Activated CD4-positive, alpha-beta memory T cell treated with anti-CD3 and anti-CD28 coated beads, Interleukin-2, amount 10 ng/mL, durations not matched to agents 7 days and 5 days (primary cell): Measurements from ENCODE around the gene RSF1. TPM values are rescaled to one million over a fixed set of nuclear protein-coding genes. Genes with fewer than 3 reads are reported as not detected.
"Not testable (repeated sequence)": the region's sequence is repeated elsewhere in the genome, so short reads cannot be mapped to it uniquely, and the experiment has no call there.

Experiments
- CTCF ChIA-PET: fragments of 350-600 bp; sonication (Branson Sonifier 250); formaldehyde crosslinking; loops from one replicate; lab custom pipeline; 2021; ENCODE audit warnings: antibody characterized with exemption, inconsistent platforms; lab: Charles Lee
- POLR2A ChIA-PET: fragments of 350-600 bp; sonication (Branson Sonifier 250); formaldehyde crosslinking; loops from one replicate; lab custom pipeline; 2021; ENCODE audit warnings: antibody characterized with exemption; lab: Charles Lee
- DNase-seq: peaks from one replicate; pipeline ENCODE4 v3.0.0-alpha.2; 2020
- H3K27ac Mint-ChIP-seq: one replicate; pipeline ENCODE4 v1.8.0; 2021; ENCODE audit warnings: mild to moderate bottlenecking, mixed read lengths
- H3K27me3 Mint-ChIP-seq: one replicate; pipeline ENCODE4 v1.8.0; 2021; ENCODE audit warnings: mixed read lengths
- H3K36me3 Mint-ChIP-seq: one replicate; pipeline ENCODE4 v1.8.0; 2021; ENCODE audit warnings: low read depth, mixed read lengths
- H3K4me1 Mint-ChIP-seq: one replicate; pipeline ENCODE4 v1.8.0; 2021; ENCODE audit warnings: mixed read lengths
- H3K4me3 Mint-ChIP-seq: one replicate; pipeline ENCODE4 v1.8.0; 2021; ENCODE audit warnings: mild to moderate bottlenecking, mixed read lengths
- H3K9me3 Mint-ChIP-seq: one replicate; pipeline ENCODE4 v1.8.0; 2021; ENCODE audit warnings: mixed read lengths
- total RNA-seq, 2 experiments: library from RNA; stranded (reverse); gene quantifications; one replicate each; pipeline ENCODE4 v1.2.3, GENCODE V29; 2021

The RSF1 gene
- total RNA-seq = 10 to 100 TPM; 58.6 to 62.5 TPM

GRCh38 chr11:77820565-77821348, at the start of gene RSF1, which contains the start of gene AAMDC:
Gene RSF1, minus strand, starts transcription at chr11:77820722. Its CDS starts 8 bp downstream, at chr11:77820714.
Gene AAMDC, plus strand, starts transcription at chr11:77821144. Its CDS starts 21,353 bp downstream, at chr11:77842497.
- Mint-ChIP-seq H3K27me3 (no peaks in the 10 kb centered on the region), H3K36me3 (peaks cover 20% of the 10 kb centered on the region), H3K9me3 (peaks cover 3% of the 10 kb centered on the region), H3K4me1 (peaks cover 33% of the 10 kb centered on the region), H3K4me3 (peak within 1 kb of the TSS; percentile 97), H3K27ac (peak within 1 kb of the TSS; percentile 94)
- peak; percentile 97 for DNase-seq
- ChIA-PET POLR2A (interaction anchor here (0.8 to 4.0 kb wide), 9 partner anchors 20 to 756 kb away, joined by 3 to 31 read pairs (median 3); partner anchors contain the start of genes CLNS1A, INTS4, KCTD21 and USP35), CTCF (interaction anchor here (4.0 kb wide), 1 partner anchor 174 kb away, joined by 14 read pairs; the partner anchor contains the start of gene INTS4)

DNA sequence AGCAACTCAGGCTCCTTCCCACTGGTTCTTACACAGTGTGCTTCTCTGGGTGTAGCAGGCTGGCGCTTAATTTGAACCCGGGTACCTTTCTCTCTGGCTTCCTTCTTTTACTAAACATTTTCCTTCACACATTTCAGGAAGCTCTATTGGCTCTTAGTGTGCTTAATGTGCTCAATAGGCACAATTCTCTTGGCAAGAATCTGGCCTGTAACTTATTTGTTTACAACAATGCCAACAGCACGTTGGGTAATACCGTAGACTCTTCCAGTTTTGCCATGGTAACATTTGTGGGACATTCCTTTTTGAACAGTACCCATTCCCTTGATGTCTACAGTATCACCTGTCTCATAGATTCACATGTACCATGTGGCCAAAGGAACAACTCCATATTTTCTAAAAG, 48.2 kb upstream of the RSF1 start:
- peaks cover 18% of the 10 kb centered on the region for H3K36me3 Mint-ChIP-seq
- no peak for DNase-seq
- CTCF ChIA-PET = no interaction called here
- no peaks in the 10 kb centered on the region for H3K9me3 Mint-ChIP-seq
- H3K27ac Mint-ChIP-seq = no peak overlapping the region
- POLR2A ChIA-PET = no interaction called here
- no peaks in the 10 kb centered on the region for H3K27me3 Mint-ChIP-seq
- H3K4me1 Mint-ChIP-seq = no peaks in the 10 kb centered on the region
- no peak overlapping the region for H3K4me3 Mint-ChIP-seq

DNA sequence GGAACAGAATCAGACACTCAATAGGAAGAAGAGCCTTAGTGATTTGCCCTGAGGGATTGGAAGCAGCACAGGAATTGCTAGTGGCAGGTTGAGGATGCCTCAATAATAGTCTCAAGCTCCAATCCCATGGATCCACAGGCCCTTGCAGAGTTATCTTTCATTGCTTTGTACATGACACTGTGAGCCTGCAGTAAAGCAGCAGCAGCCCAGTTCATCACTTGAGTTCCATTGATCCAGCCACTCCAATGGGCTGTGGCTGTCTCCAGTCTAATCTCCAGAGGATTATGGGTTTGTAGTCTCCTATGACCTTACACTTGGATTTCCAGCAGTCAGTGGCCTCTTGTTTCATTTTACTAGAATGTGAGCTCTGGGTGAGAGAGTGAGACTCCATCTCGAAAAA, 45.8 kb upstream of the RSF1 start:
- CTCF ChIA-PET = interaction anchor here (0.8 kb wide), 1 partner anchor 10 kb away, joined by 4 read pairs; no protein-coding TSS in a partner anchor
- no peaks in the 10 kb centered on the region for H3K4me1 Mint-ChIP-seq
- no peak overlapping the region for H3K27ac Mint-ChIP-seq
- POLR2A ChIA-PET = interaction anchor here (0.7 kb wide), 1 partner anchor 211 kb away, joined by 5 read pairs; no protein-coding TSS in a partner anchor
- no peak for DNase-seq
- peaks cover 15% of the 10 kb centered on the region for H3K36me3 Mint-ChIP-seq
- H3K4me3 Mint-ChIP-seq = no peak overlapping the region
- H3K9me3 Mint-ChIP-seq = no peaks in the 10 kb centered on the region
- H3K27me3 Mint-ChIP-seq = no peaks in the 10 kb centered on the region

GRCh38 chr11:77865805-77866204, 45.3 kb upstream of the RSF1 start:
- Mint-ChIP-seq H3K36me3 (peaks cover 13% of the 10 kb centered on the region), H3K27me3 (no peaks in the 10 kb centered on the region), H3K27ac (no peak overlapping the region), H3K4me1 (no peaks in the 10 kb centered on the region), H3K9me3 (no peaks in the 10 kb centered on the region), H3K4me3 (no peak overlapping the region)
- no peak for DNase-seq
- CTCF ChIA-PET = interaction anchor here (0.8 kb wide), 1 partner anchor 11 kb away, joined by 4 read pairs; no protein-coding TSS in a partner anchor
- POLR2A ChIA-PET = no interaction called here

- peaks cover 12% of the 10 kb centered on the region for H3K36me3 Mint-ChIP-seq
- H3K27ac Mint-ChIP-seq, POLR2A ChIA-PET, H3K27me3 Mint-ChIP-seq, DNase-seq, H3K4me1 Mint-ChIP-seq, H3K9me3 Mint-ChIP-seq, H3K4me3 Mint-ChIP-seq, CTCF ChIA-PET: not testable (repeated sequence)
Observed at GRCh38 chr11:77861444-77861843, 40.9 kb upstream of the RSF1 start.

DNA sequence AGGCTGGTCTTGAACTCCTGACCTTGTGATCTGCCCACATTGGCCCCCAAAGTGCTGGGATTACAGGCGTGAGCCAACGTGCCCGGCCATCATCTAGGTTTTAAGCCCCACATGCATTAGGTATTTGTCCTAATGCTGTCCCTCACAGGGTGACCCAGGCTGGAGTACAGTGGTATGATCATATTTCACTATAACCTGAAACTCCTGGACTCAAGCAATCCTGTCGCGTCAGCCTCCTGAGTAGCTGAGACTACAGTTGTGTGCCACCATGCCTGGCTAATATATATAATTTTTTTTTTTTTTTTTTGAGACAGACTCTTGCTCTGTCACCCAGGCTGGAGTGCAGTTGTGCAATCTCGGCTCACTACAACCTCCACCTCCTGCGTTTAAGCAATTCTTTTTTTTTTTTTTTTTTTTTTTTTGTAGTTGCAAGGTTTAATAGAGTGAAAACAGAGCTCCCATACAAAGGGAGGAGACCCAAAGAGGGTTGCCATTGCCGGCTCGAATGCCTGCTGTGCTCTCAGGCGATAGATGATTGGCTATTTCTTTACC, 37.5 kb upstream of the RSF1 start:
- H3K4me1 Mint-ChIP-seq, POLR2A ChIA-PET, CTCF ChIA-PET, H3K27ac Mint-ChIP-seq, DNase-seq, H3K4me3 Mint-ChIP-seq, H3K27me3 Mint-ChIP-seq: not testable (repeated sequence)
- Mint-ChIP-seq H3K9me3 (peaks cover 17% of the 10 kb centered on the region), H3K36me3 (peaks cover 35% of the 10 kb centered on the region)

DNA sequence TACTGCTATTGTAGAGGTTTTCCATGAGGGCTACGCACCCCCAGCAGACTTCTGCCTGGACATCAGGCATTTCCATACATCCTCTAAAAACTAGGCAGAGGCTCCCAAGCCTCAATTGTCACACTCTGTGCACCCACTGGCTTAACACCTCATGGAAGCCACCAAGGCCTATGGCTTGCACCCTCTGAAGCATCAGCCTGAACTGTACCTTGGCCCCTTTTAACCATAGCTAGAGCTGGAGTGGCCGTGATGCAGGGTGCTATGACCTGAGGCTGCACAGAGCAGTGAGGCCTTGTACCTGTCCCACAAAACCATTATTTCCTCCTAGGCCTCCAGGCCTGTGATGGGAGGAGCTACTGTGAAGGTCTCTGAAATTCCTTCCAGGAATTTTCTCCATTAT, 34.3 kb upstream of the RSF1 start:
- peaks cover 41% of the 10 kb centered on the region for H3K36me3 Mint-ChIP-seq
- no peak for DNase-seq
- POLR2A ChIA-PET = no interaction called here
- CTCF ChIA-PET = no interaction called here
- H3K9me3 Mint-ChIP-seq = peaks cover 17% of the 10 kb centered on the region
- H3K4me3 Mint-ChIP-seq = no peak overlapping the region
- no peak overlapping the region for H3K27ac Mint-ChIP-seq
- no peaks in the 10 kb centered on the region for H3K27me3 Mint-ChIP-seq
- H3K4me1 Mint-ChIP-seq = no peaks in the 10 kb centered on the region

- no peak for DNase-seq
- peaks cover 15% of the 10 kb centered on the region for H3K9me3 Mint-ChIP-seq
- H3K4me3 Mint-ChIP-seq = no peak overlapping the region
- H3K4me1 Mint-ChIP-seq = no peaks in the 10 kb centered on the region
- ChIA-PET CTCF (no interaction called here), POLR2A (no interaction called here)
- peaks cover 48% of the 10 kb centered on the region for H3K36me3 Mint-ChIP-seq
- no peaks in the 10 kb centered on the region for H3K27me3 Mint-ChIP-seq
- no peak overlapping the region for H3K27ac Mint-ChIP-seq
Observed at GRCh38 chr11:77851503-77851902, 31.0 kb upstream of the RSF1 start.

- H3K9me3 Mint-ChIP-seq, H3K4me3 Mint-ChIP-seq, H3K27me3 Mint-ChIP-seq, CTCF ChIA-PET, DNase-seq, H3K4me1 Mint-ChIP-seq, H3K27ac Mint-ChIP-seq, POLR2A ChIA-PET: not testable (repeated sequence)
- peaks cover 37% of the 10 kb centered on the region for H3K36me3 Mint-ChIP-seq
Observed at GRCh38 chr11:77843700-77844099, 23.2 kb upstream of the RSF1 start.

DNA sequence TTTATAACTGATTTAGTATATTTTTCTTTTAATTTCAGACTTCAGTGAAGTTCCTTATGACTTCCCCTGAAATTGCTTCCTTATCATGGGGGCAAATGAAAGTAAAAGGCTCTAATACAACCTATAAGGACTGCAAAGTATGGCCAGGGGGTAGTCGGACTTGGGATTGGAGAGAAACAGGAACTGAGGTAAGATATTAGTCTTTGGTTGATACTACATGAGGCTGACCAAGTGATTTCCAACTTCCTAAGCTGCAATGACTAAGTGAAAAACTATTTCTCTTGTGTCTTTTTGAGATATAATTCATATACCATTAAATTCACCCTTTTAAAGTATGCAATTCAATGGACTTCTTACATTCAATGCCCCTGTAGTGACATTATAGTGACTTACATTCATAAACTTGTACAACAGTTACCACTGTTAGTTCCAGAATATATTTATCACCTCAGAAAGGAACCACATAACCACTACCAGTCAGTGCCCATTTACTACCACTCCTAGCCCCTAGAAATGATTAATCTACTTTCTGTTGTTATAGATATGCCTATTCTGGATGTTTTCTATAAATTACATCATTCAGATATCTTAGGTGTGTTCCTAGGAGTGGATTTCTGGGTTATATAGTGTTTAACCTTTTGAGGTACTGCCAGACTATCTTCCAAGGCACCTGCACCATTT, 22.1 kb upstream of the RSF1 start:
- POLR2A ChIA-PET = no interaction called here
- CTCF ChIA-PET = no interaction called here

GRCh38 chr11:77833302-77833701, 12.8 kb upstream of the RSF1 start:
- peaks cover 6% of the 10 kb centered on the region for H3K4me1 Mint-ChIP-seq
- H3K36me3 Mint-ChIP-seq = peaks cover 5% of the 10 kb centered on the region
- no peaks in the 10 kb centered on the region for H3K27me3 Mint-ChIP-seq
- no peak overlapping the region for H3K4me3 Mint-ChIP-seq
- H3K27ac Mint-ChIP-seq = no peak overlapping the region
- POLR2A ChIA-PET = no interaction called here
- DNase-seq = no peak
- H3K9me3 Mint-ChIP-seq = peaks cover 7% of the 10 kb centered on the region
- CTCF ChIA-PET = interaction anchor here (0.7 kb wide), 1 partner anchor 27 kb away, joined by 3 read pairs; no protein-coding TSS in a partner anchor

More for the DNA sequence above, 22.1 kb upstream of the RSF1 start:
- Mint-ChIP-seq H3K4me3 (no peak overlapping the region), H3K36me3 (peaks cover 33% of the 10 kb centered on the region), H3K9me3 (peaks cover 8% of the 10 kb centered on the region), H3K27ac (no peak overlapping the region), H3K27me3 (no peaks in the 10 kb centered on the region), H3K4me1 (no peaks in the 10 kb centered on the region)
- no peak for DNase-seq

DNA sequence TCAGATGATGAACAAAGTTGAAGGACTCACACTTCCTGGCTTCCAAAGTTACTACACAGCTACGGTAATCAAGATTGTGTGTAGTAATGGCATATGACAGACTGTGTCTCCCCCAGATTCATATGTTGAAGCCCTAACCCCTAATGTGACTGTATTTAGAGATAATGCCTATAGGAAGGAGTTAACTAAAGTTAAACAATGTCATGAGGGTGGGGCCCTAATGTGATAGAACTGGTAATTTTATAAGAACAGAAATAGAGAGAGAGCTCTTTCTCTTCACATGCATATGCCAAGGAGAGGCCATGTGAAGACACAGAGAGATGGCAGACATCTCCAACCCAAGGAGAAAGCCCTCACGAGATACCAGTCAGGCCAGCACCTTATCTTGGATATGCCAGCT, 8.4 kb upstream of the RSF1 start:
- H3K27me3 Mint-ChIP-seq = no peaks in the 10 kb centered on the region
- H3K9me3 Mint-ChIP-seq = peaks cover 7% of the 10 kb centered on the region
- H3K4me1 Mint-ChIP-seq = peaks cover 6% of the 10 kb centered on the region
- ChIA-PET POLR2A (no interaction called here), CTCF (no interaction called here)
- H3K27ac Mint-ChIP-seq = no peak overlapping the region
- H3K36me3 Mint-ChIP-seq = peaks cover 5% of the 10 kb centered on the region
- no peak overlapping the region for H3K4me3 Mint-ChIP-seq
- no peak for DNase-seq

DNA sequence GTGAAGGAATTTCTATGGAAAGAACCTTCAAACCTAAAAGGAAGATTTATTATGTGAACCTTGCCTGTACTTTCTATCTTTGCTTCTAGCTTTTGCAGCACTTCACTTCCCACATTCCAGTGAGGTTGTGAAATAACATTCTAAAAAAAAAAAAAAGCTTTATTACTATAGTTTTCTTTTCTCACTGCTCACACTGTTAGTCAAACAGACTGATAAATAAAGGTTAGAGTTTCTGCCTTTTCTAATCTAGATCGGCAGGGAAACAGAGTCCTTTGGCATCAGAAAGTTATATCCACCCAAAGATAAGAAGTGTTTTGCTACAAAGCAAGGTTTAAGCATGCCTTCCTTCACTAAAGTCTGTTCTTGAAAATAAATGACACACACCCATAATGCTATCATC, 3.3 kb upstream of the RSF1 start:
- H3K27ac Mint-ChIP-seq = no peak overlapping the region
- no peaks in the 10 kb centered on the region for H3K9me3 Mint-ChIP-seq
- DNase-seq = no peak
- CTCF ChIA-PET = interaction anchor here (1.4 to 1.5 kb wide), 2 partner anchors 171 to 176 kb away, joined by 5 to 6 read pairs; partner anchors contain the start of gene INTS4
- H3K27me3 Mint-ChIP-seq = no peaks in the 10 kb centered on the region
- POLR2A ChIA-PET = no interaction called here
- peaks cover 7% of the 10 kb centered on the region for H3K36me3 Mint-ChIP-seq
- no peak overlapping the region for H3K4me3 Mint-ChIP-seq
- peaks cover 13% of the 10 kb centered on the region for H3K4me1 Mint-ChIP-seq
